KMS-11 (cell line): ENCODE results near the gene HRK.

Experiments
- H2AFZ ChIP-seq: fragments of 200-600 bp; sonication (generic); 2 replicates; pipeline ENCODE4 v1.6.1; 2016; ENCODE audit warnings: antibody characterized with exemption, mixed run types, low read depth
- H3K27ac ChIP-seq: fragments of 200-600 bp; sonication (generic); 2 replicates; pipeline ENCODE4 v1.6.1; 2016; ENCODE audit warnings: mild to moderate bottlenecking, mixed run types
- H3K27me3 ChIP-seq: fragments of 200-600 bp; sonication (generic); 2 replicates; pipeline ENCODE4 v1.6.1; 2017; ENCODE audit warnings: mild to moderate bottlenecking, low read depth, mixed run types, moderate library complexity; ENCODE audit not compliant: insufficient read depth
- H3K36me3 ChIP-seq: fragments of 200-600 bp; sonication (generic); 2 replicates; pipeline ENCODE4 v1.6.1; 2017; ENCODE audit warnings: mild to moderate bottlenecking, mixed run types; ENCODE audit not compliant: insufficient read depth
- H3K4me1 ChIP-seq: fragments of 200-600 bp; sonication (generic); 2 replicates; pipeline ENCODE4 v1.6.1; 2016; ENCODE audit warnings: mild to moderate bottlenecking, low read depth, mixed run types; ENCODE audit not compliant: poor library complexity, severe bottlenecking
- H3K4me2 ChIP-seq: fragments of 200-600 bp; sonication (generic); 2 replicates; pipeline ENCODE4 v1.7.0; 2016; ENCODE audit warnings: mild to moderate bottlenecking, mixed run types
- H3K4me3 ChIP-seq: fragments of 200-600 bp; sonication (generic); IDR thresholded peaks from 2 replicates; pipeline ENCODE4 v1.6.1; 2017; ENCODE audit warnings: low read depth, low read length, mixed read lengths; ENCODE audit not compliant: insufficient read depth
- H3K79me2 ChIP-seq: fragments of 200-600 bp; sonication (generic); 2 replicates; pipeline ENCODE4 v1.6.1; 2016; ENCODE audit warnings: low read depth, mixed run types; ENCODE audit not compliant: insufficient read depth
- H3K9ac ChIP-seq: fragments of 200-600 bp; sonication (generic); 2 replicates; pipeline ENCODE4 v1.6.1; 2016; ENCODE audit warnings: mild to moderate bottlenecking, mixed run types
- H4K20me1 ChIP-seq: fragments of 200-600 bp; sonication (generic); 2 replicates; pipeline ENCODE4 v1.6.1; 2016; ENCODE audit warnings: mild to moderate bottlenecking, mixed run types; ENCODE audit not compliant: insufficient read depth
- TF ChIP-seq, protein P1 (sequence below): fragments of 200-600 bp; sonication (generic); conservative IDR thresholded peaks from 2 replicates; pipeline ENCODE4 v1.6.1; 2017; ENCODE audit warnings: low read depth, mild to moderate bottlenecking, antibody characterized with exemption, low read length, moderate library complexity, mixed read lengths

Gene HRK

DNA sequence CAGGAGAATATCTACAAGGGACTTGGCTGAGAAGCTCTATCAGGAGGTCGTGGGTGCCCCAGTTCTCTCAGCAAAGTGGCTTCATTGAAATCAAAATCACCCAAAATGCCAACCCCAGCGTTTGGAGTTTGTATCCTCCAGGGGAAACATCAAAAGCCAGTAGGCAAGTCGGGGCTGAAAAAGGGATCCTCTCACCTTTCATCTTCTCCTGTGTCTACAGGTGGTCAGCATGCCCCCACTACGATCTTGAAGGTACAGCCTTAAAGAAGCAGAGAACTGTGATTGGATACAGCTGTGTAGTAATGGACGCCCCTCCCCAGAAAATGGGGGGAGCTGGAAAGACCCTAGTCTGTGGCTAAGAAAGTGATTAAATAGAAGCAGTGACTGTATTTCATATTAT lies 22.2 kb downstream of the HRK start:
- Histone ChIP-seq H3K4me1 (no peaks in the 10 kb centered on the region), H3K4me3 (no peak overlapping the region), H3K9ac (no peak overlapping the region), H3K79me2 (no peaks in the 10 kb centered on the region), H3K27me3 (no peaks in the 10 kb centered on the region), H3K27ac (no peak overlapping the region), H4K20me1 (no peaks in the 10 kb centered on the region), H3K4me2 (no peak overlapping the region), H2AFZ (no peak overlapping the region), H3K36me3 (no peaks in the 10 kb centered on the region)
- TF ChIP-seq, protein P1, sequence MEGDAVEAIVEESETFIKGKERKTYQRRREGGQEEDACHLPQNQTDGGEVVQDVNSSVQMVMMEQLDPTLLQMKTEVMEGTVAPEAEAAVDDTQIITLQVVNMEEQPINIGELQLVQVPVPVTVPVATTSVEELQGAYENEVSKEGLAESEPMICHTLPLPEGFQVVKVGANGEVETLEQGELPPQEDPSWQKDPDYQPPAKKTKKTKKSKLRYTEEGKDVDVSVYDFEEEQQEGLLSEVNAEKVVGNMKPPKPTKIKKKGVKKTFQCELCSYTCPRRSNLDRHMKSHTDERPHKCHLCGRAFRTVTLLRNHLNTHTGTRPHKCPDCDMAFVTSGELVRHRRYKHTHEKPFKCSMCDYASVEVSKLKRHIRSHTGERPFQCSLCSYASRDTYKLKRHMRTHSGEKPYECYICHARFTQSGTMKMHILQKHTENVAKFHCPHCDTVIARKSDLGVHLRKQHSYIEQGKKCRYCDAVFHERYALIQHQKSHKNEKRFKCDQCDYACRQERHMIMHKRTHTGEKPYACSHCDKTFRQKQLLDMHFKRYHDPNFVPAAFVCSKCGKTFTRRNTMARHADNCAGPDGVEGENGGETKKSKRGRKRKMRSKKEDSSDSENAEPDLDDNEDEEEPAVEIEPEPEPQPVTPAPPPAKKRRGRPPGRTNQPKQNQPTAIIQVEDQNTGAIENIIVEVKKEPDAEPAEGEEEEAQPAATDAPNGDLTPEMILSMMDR = no peak

DNA sequence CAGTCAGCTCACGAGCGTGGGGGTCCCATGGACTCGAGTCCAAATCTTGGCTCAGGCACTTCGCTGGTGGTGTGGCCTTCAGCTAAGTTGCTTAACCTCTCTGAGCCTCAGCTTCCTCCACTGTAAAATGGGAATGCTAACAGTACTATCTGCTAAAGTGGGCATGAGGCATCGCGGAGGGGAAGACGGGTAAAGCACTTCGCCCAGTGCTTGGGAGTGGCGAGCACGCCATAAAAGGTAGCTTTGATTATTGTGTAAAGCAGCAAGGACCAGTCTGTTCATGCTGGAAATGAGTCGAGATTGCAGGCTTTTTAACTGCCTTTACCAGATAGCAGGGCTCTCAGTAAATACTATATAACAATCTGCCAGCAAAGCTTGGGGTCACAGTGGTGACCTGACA lies 24.5 kb downstream of the HRK start:
- no peaks in the 10 kb centered on the region for H3K4me1 ChIP-seq
- H3K27ac ChIP-seq = no peak overlapping the region
- H3K36me3 ChIP-seq = no peaks in the 10 kb centered on the region
- TF ChIP-seq, protein P1 = no peak
- no peak overlapping the region for H3K4me2 ChIP-seq
- H3K4me3 ChIP-seq = no peak overlapping the region
- H4K20me1 ChIP-seq = no peaks in the 10 kb centered on the region
- H3K9ac ChIP-seq = no peak overlapping the region
- H3K79me2 ChIP-seq = no peaks in the 10 kb centered on the region
- no peaks in the 10 kb centered on the region for H3K27me3 ChIP-seq
- H2AFZ ChIP-seq = no peak overlapping the region

DNA sequence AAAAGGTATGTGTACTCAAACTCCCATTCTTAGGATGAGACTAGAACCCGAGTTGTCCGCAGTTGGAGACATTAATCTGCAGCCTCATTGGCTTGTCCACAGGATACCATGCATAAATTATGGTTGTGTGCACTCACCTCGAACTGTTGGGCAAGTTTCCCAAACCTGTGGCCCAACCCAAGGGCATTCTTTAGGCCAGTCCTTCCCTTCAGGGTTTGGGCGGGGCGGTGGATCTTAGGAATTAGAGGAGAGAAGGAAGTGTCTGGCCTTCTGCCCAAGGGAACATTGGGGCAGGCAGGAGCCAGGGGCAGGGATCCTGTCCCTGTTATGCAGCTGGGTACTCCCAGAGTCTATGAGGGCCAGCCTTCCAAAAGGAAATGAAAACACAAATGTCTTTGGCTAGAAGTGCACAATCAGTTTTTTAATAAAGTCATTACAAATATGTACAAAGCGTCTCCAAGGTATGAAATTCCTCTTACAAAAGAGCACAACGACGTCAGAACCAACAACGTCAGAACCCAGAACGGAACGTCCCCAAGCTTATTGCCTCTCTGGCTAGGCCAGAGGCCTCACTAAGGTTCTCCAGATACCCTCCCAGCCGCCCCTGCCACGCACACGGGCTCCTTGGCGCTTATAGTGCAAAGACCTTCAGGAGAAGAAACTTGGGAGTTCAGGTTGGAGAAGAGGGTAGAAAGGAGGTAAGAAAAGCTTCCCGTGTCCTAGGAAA lies 25.3 kb downstream of the HRK start:
- no peak overlapping the region for H3K4me3 ChIP-seq

DNA sequence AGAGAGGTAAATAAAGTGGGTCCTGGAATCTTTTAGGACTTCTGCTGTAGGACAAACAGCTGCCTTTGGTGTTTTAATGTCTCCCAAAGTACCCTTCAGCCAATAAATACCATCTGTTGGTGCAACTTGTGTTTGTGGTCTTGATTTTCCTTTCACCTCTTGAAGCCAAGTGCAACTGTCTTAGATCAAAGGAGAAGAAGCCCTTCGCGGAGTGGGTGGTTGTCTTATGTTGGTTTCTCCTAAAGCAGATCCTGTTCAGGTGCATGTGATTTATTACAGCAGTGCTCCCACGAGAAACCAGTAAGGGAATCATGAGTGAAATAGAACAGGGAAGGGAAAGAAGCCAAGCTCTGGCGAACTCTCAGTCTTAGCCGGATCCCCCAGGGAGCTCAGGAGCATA lies 27.7 kb downstream of the HRK start:
- no peak overlapping the region for H3K27ac ChIP-seq
- H3K9ac ChIP-seq = no peak overlapping the region
- H3K4me3 ChIP-seq = no peak overlapping the region
- no peaks in the 10 kb centered on the region for H4K20me1 ChIP-seq
- no peaks in the 10 kb centered on the region for H3K27me3 ChIP-seq
- no peak overlapping the region for H2AFZ ChIP-seq
- TF ChIP-seq, protein P1 = no peak
- H3K4me2 ChIP-seq = no peak overlapping the region
- no peaks in the 10 kb centered on the region for H3K79me2 ChIP-seq
- no peaks in the 10 kb centered on the region for H3K4me1 ChIP-seq
- no peaks in the 10 kb centered on the region for H3K36me3 ChIP-seq

More for the DNA sequence above, 25.3 kb downstream of the HRK start:
- TF ChIP-seq, protein P1 = no peak
- Histone ChIP-seq H3K36me3 (no peaks in the 10 kb centered on the region), H3K27me3 (no peaks in the 10 kb centered on the region), H3K4me2 (no peak overlapping the region), H3K4me1 (no peaks in the 10 kb centered on the region), H3K9ac (no peak overlapping the region), H3K79me2 (no peaks in the 10 kb centered on the region), H4K20me1 (no peaks in the 10 kb centered on the region), H2AFZ (no peak overlapping the region), H3K27ac (no peak overlapping the region)
